ENCODE measurements around the gene MVD. TPM values are rescaled to one million over a fixed set of nuclear protein-coding genes. Genes with fewer than 3 reads are reported as not detected.

Gene MVD
- total RNA-seq, 1 donor from 2014 or later = 78.1 TPM

DNA sequence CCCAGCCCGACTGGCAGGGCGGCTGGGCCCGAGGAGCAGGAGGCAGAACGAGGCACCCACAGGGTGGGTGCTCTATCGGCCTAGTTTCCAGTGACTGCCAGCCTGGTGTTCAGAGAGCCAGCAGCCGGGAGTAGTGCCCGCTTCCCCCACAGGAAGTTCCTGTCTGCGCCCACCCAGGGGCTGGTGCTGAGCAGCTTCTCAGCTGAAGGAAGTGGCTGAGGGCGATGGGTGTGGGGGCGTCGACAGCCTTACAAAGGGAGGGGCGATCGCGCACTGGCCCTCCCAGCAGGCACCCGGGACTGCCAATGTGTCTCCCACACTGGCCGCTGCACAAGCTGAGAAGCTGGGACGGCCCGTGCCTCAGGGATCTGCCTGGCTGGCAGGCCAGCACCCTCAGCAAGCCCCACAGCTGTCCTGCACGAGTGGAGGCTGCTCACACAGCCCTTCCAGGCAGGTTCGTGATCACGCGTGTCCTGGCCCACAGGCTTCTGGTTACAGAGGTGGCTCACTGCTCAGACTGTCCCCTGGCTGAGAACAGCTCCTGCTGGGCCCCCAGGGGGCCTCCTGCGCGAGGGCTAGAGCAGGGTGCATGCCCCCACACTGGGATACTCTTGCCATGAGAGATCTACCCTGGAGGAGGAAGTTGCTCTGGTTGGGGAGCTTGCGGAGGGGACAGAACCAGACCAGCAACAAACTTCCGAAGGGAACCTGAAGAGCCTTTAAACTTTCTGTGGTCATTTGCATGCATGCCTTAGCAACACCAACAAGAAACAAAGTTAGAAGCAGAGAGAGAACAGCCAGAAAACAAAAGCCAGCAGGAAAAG is 40.8 kb upstream of the MVD start:
- Mint-ChIP-seq H3K9me3 (ENCODE audit: low read depth) (no peaks in the 10 kb centered on the region), H3K4me1 (ENCODE audit: low read depth) (peaks cover 13% of the 10 kb centered on the region), H3K4me3 (ENCODE audit: low read depth) (peak overlapping the region; percentile 81), H3K27me3 (no peaks in the 10 kb centered on the region), H3K36me3 (ENCODE audit: insufficient read depth) (no peaks in the 10 kb centered on the region), H3K27ac (no peak overlapping the region)
- TF ChIP-seq, protein P1, sequence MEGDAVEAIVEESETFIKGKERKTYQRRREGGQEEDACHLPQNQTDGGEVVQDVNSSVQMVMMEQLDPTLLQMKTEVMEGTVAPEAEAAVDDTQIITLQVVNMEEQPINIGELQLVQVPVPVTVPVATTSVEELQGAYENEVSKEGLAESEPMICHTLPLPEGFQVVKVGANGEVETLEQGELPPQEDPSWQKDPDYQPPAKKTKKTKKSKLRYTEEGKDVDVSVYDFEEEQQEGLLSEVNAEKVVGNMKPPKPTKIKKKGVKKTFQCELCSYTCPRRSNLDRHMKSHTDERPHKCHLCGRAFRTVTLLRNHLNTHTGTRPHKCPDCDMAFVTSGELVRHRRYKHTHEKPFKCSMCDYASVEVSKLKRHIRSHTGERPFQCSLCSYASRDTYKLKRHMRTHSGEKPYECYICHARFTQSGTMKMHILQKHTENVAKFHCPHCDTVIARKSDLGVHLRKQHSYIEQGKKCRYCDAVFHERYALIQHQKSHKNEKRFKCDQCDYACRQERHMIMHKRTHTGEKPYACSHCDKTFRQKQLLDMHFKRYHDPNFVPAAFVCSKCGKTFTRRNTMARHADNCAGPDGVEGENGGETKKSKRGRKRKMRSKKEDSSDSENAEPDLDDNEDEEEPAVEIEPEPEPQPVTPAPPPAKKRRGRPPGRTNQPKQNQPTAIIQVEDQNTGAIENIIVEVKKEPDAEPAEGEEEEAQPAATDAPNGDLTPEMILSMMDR (IDR thresholded peaks at IDR 0.05; ENCODE audit: unreplicated experiment) = no peak
- no peak for DNase-seq (ENCODE audit: low spot score, unreplicated experiment)

DNA sequence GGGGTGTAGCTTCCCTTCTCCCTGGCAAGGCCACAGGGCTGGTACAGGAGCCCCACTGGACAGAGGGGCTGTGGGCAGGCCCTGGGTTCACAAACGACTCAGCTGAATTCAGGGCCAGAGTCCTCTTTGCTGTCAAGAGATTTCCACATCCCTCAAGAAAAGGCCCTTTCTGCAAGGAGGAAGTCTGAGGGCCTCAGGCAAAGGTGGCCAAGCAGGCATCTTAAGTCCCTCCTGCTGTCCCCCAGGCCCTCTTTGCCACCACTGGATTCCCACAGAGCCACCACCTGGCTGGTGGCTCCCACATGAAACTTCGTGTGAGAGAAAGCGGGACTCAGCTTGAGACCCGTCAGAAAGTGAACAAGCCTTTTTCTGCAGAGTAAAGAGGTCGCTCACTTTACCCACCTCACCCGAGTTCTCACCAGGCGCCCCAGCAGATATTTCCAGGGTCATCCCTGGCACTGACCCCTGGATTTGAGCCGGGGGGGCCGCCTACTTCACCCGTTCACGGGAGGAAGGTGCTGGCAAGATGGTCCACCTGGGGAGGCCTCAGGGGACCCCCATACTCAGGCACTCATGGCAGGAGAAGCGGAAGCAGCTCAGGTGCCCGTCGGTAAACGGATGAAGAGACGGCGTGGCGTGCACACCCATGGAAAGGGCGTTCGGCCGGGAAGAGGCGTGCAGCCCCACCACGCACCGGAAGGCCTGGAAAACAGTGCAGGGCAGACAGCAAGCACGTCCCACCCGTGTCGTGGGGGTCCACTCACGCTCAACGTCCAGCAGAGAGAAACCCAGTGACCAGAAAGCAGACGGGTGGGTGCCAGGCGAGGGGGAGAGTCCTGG is 39.7 kb upstream of the MVD start:
- peaks cover 2% of the 10 kb centered on the region for H3K36me3 Mint-ChIP-seq (ENCODE audit: insufficient read depth)
- DNase-seq (ENCODE audit: low spot score, unreplicated experiment) = no peak
- no peak overlapping the region for H3K4me3 Mint-ChIP-seq (ENCODE audit: low read depth)
- H3K27ac Mint-ChIP-seq = no peak overlapping the region
- TF ChIP-seq, protein P1 (IDR thresholded peaks at IDR 0.05; ENCODE audit: unreplicated experiment) = no peak
- H3K27me3 Mint-ChIP-seq = no peaks in the 10 kb centered on the region
- peaks cover 13% of the 10 kb centered on the region for H3K4me1 Mint-ChIP-seq (ENCODE audit: low read depth)
- H3K9me3 Mint-ChIP-seq (ENCODE audit: low read depth) = no peaks in the 10 kb centered on the region

DNA sequence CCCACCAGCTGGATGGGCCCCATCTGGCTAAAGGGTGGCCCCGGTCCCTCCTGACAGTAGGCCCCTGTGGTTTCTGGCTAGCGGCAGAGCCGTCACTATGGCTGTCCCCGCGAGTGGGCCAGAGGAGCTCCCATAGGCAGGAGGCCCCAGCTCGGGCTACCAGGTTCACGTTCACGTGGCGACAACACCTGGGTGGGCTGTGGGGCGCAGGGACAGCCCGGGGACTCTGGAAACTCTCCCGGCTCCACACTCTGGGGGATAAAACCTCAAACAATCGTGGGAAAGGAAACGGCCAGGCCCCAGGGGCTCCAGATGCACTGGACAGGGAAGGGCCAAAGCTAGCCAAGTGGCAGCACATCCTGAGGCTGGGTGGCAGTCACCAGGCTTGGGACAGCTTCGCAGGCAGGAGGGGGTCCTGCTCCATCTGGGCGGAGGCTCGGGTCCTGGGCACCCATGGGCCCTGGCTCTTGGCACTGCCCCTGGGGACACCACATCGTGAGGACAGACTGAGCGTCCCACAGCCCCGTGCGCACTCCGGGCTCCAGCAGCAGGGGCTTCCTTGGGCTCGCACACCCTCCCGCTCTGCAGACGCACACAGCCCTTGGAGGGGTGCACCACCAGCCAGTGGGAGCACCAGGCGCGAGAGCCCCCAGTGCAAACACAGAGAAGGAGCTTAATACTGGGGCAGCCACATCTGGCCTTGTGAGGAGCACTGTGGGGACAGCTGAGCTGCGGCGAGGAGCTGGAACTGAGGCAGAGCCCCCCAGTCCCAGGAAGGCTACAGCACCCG is 38.9 kb upstream of the MVD start:
- no peaks in the 10 kb centered on the region for H3K9me3 Mint-ChIP-seq (ENCODE audit: low read depth)
- TF ChIP-seq, protein P1 (IDR thresholded peaks at IDR 0.05; ENCODE audit: unreplicated experiment) = no peak
- H3K4me3 Mint-ChIP-seq (ENCODE audit: low read depth) = no peak overlapping the region
- peaks cover 6% of the 10 kb centered on the region for H3K4me1 Mint-ChIP-seq (ENCODE audit: low read depth)
- H3K27ac Mint-ChIP-seq = no peak overlapping the region
- no peak for DNase-seq (ENCODE audit: low spot score, unreplicated experiment)
- H3K36me3 Mint-ChIP-seq (ENCODE audit: insufficient read depth) = peaks cover 2% of the 10 kb centered on the region
- H3K27me3 Mint-ChIP-seq = no peaks in the 10 kb centered on the region

DNA sequence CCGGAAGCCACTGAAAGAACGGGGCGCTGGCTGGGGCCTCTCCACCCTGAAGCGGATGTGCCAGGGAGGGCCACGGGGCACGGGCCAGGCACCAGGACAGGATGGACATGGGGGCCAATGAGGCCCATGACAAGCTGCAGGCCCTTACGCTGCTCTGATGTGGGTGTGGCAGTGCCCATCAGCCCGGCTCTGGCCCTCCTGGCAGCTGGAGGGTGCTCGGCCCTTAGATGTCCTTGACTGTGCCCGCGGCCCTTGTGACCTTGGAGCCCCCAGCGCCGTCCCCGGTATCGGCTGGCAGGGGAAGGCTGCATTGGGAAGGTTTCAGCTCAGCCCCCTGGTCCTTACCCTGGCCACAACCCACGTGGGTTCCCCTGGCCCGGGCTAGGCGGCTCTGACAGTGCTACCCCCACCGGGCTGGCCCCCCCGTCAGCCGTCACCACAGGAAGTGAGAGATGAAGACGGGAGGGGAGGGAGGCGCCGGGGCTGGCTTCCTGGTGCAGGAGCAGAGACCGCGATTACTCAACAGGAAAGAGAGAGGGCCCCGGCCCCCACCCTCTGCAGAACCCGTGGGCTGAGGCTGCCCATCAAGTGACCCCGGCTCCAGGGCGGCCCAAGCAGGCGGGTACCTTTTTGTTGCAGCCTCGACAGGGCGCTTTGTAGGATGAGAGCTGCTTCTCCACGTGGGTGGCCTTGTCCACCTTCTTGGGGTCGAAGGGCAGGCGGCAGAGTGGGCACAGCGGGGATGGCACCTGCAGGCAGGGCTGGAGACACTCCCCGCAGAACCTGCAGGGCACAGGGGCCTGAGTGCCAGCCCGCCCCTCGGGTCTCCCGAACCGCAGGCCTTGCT is 38.0 kb upstream of the MVD start:
- Mint-ChIP-seq H3K27me3 (no peaks in the 10 kb centered on the region), H3K36me3 (ENCODE audit: insufficient read depth) (peaks cover 2% of the 10 kb centered on the region), H3K4me3 (ENCODE audit: low read depth) (no peak overlapping the region), H3K9me3 (ENCODE audit: low read depth) (no peaks in the 10 kb centered on the region), H3K4me1 (ENCODE audit: low read depth) (peaks cover 6% of the 10 kb centered on the region), H3K27ac (no peak overlapping the region)
- no peak for DNase-seq (ENCODE audit: low spot score, unreplicated experiment)
- TF ChIP-seq, protein P1 (IDR thresholded peaks at IDR 0.05; ENCODE audit: unreplicated experiment) = no peak
